GM23338 (cell line): ENCODE data around the gene MINK1. TPM values are rescaled to one million over a fixed set of nuclear protein-coding genes. Genes with fewer than 3 reads are reported as not detected.

Experiments used
- ATAC-seq: fragments of 200-7000 bp; cut with Tn5 transposase; 3 replicates; pipeline ENCODE4 v1.9.1; 2020
- DNase-seq: peaks from one replicate; pipeline ENCODE4 v3.0.0-alpha.2; 2015; ENCODE audit warnings: low spot score
- H2AFZ ChIP-seq: fragments of 200-600 bp; sonication (generic); 2 replicates; pipeline ENCODE4 v1.8.0; 2016; ENCODE audit warnings: antibody characterized with exemption, mild to moderate bottlenecking, moderate library complexity
- H3F3A ChIP-seq: fragments of 200-600 bp; sonication (generic); replicated peaks from 2 replicates; pipeline ENCODE4 v1.8.0; 2017; ENCODE audit warnings: antibody characterized with exemption, mixed run types, low read depth
- H3K27ac ChIP-seq: fragments of 200-600 bp; sonication (generic); 2 replicates; pipeline ENCODE4 v1.6.1; 2016; ENCODE audit warnings: low read depth
- H3K27me3 ChIP-seq: fragments of 200-600 bp; sonication (generic); 2 replicates; pipeline ENCODE4 v1.8.0; 2016; ENCODE audit warnings: mild to moderate bottlenecking, mixed run types, moderate library complexity; ENCODE audit not compliant: insufficient read depth
- H3K36me3 ChIP-seq: fragments of 200-600 bp; sonication (generic); 2 replicates; pipeline ENCODE4 v1.8.0; 2016; ENCODE audit warnings: mild to moderate bottlenecking; ENCODE audit not compliant: insufficient read depth
- H3K4me1 ChIP-seq: fragments of 200-600 bp; sonication (generic); 2 replicates; pipeline ENCODE4 v1.8.0; 2016; ENCODE audit warnings: mild to moderate bottlenecking, moderate library complexity; ENCODE audit not compliant: insufficient read depth
- H3K4me2 ChIP-seq: fragments of 200-600 bp; sonication (generic); 2 replicates; pipeline ENCODE4 v1.7.1; 2017; ENCODE audit warnings: mixed run types
- H3K4me3 ChIP-seq: fragments of 200-600 bp; sonication (generic); 2 replicates; pipeline ENCODE4 v1.6.1; 2016; ENCODE audit warnings: mixed run types
- H3K79me2 ChIP-seq: fragments of 200-600 bp; sonication (generic); replicated peaks from 2 replicates; pipeline ENCODE4 v1.8.0; 2017; ENCODE audit warnings: mild to moderate bottlenecking; ENCODE audit not compliant: insufficient read depth
- H3K9me2 ChIP-seq: fragments of 200-600 bp; sonication (generic); 2 replicates; pipeline ENCODE4 v1.8.0; 2017; ENCODE audit not compliant: insufficient read depth
- H4K20me1 ChIP-seq: fragments of 200-600 bp; sonication (generic); replicated peaks from 2 replicates; pipeline ENCODE4 v1.8.0; 2017; ENCODE audit warnings: mild to moderate bottlenecking; ENCODE audit not compliant: insufficient read depth
- H3K27ac Mint-ChIP-seq: 2 replicates; pipeline ENCODE4 v1.8.0; 2020; ENCODE audit warnings: inconsistent platforms, mild to moderate bottlenecking, moderate library complexity, mixed read lengths
- H3K27me3 Mint-ChIP-seq: 3 replicates; pipeline ENCODE4 v1.8.0; 2022; ENCODE audit warnings: low read depth, mild to moderate bottlenecking, moderate library complexity, mixed read lengths, inconsistent platforms; ENCODE audit not compliant: insufficient read depth, poor library complexity
- H3K36me3 Mint-ChIP-seq: 3 replicates; pipeline ENCODE4 v1.8.0; 2021; ENCODE audit warnings: low read depth, mild to moderate bottlenecking, inconsistent platforms, moderate library complexity, mixed read lengths
- H3K4me1 Mint-ChIP-seq: 3 replicates; pipeline ENCODE4 v1.8.0; 2020; ENCODE audit warnings: mild to moderate bottlenecking, inconsistent platforms, mixed read lengths
- H3K4me3 Mint-ChIP-seq: 3 replicates; pipeline ENCODE4 v1.8.0; 2021; ENCODE audit warnings: moderate library complexity, mild to moderate bottlenecking, inconsistent platforms, mixed read lengths
- H3K9me3 Mint-ChIP-seq: 3 replicates; pipeline ENCODE4 v1.8.0; 2020; ENCODE audit warnings: moderate library complexity, mild to moderate bottlenecking, inconsistent platforms, mixed read lengths
- CREB1 ChIP-seq: fragments of 250-450 bp; sonication (Bioruptor Pico); IDR thresholded peaks from 2 replicates; pipeline ENCODE4 v1.5.0; 2020; ENCODE audit warnings: low read depth, mild to moderate bottlenecking, moderate library complexity
- CTCF ChIP-seq, 2 experiments: fragments of 200-600 bp in 1 of 2; sonication (generic) in 1 of 2; conservative IDR thresholded peaks; 2 replicates each; pipeline versions ENCODE4 v1.5.1 to v1.6.1; 2016 to 2017; ENCODE audit warnings: antibody characterized with exemption in 2 of 2, low read depth in 2 of 2, mild to moderate bottlenecking in 2 of 2, moderate library complexity in 1 of 2
- ETS1 ChIP-seq: IDR thresholded peaks from 2 replicates; pipeline ENCODE4 v1.6.1; 2016; ENCODE audit warnings: antibody characterized with exemption
- EZH2 ChIP-seq: fragments of 200-600 bp; sonication (generic); IDR thresholded peaks from one replicate; pipeline ENCODE4 v1.8.0; 2017; ENCODE audit warnings: antibody characterized with exemption, mild to moderate bottlenecking, low read depth; ENCODE audit not compliant: unreplicated experiment
- JUNB ChIP-seq: IDR thresholded peaks from one replicate; pipeline ENCODE4 v1.6.1; 2016; ENCODE audit warnings: antibody characterized with exemption; ENCODE audit not compliant: unreplicated experiment
- NANOG ChIP-seq: IDR thresholded peaks from 2 replicates; pipeline ENCODE4 v1.6.1; 2016; ENCODE audit warnings: antibody characterized with exemption, borderline replicate concordance
- REST ChIP-seq: IDR thresholded peaks from one replicate; pipeline ENCODE4 v1.6.1; 2018; ENCODE audit warnings: antibody characterized with exemption; ENCODE audit not compliant: unreplicated experiment
- STAT1 ChIP-seq: IDR thresholded peaks from one replicate; pipeline ENCODE4 v1.6.1; 2016; ENCODE audit warnings: antibody characterized with exemption; ENCODE audit not compliant: unreplicated experiment
- ZNF114 ChIP-seq: fragments of 250-450 bp; sonication (Bioruptor Pico); IDR thresholded peaks from 2 replicates; pipeline ENCODE4 v1.5.0; 2020; ENCODE audit warnings: mild to moderate bottlenecking, moderate library complexity
- ZNF331 ChIP-seq: fragments of 250-450 bp; sonication (Bioruptor Pico); IDR thresholded peaks from 2 replicates; pipeline ENCODE4 v1.5.0; 2020; ENCODE audit warnings: low read depth, mild to moderate bottlenecking, moderate library complexity
- ZNF462 ChIP-seq: fragments of 250-450 bp; sonication (Bioruptor Pico); IDR thresholded peaks from 2 replicates; pipeline ENCODE4 v1.5.0; 2020; ENCODE audit warnings: mild to moderate bottlenecking, moderate library complexity
- polyA plus RNA-seq: library from polyadenylated mRNA; unstranded; fragments of >200 nt; fragmentation: Nextera tagmentation; extraction: Ambion mirVana; gene quantifications from 2 replicates; pipeline ENCODE4 v1.2.1, GENCODE V29; 2016
- total RNA-seq: library from RNA; depleted of rRNA; stranded (reverse); fragments of >200 nt; shearing (Covaris generic); gene quantifications from 2 replicates; pipeline ENCODE4 v1.2.3, GENCODE V29; 2014

MINK1 gene
- total and polyA plus RNA-seq, 2 experiments from 2014 or later, result 17.3 to 54.9 TPM

- DNase-seq, result peak; percentile 70
- no peaks in the 10 kb centered on the region; the same call in 1 of the 2 replicates for H4K20me1 ChIP-seq
- peaks cover 22% of the 10 kb centered on the region for H3K27me3 Mint-ChIP-seq
- peaks cover 10% of the 10 kb centered on the region; the same call in 1 of the 2 replicates for H3K36me3 ChIP-seq
- H3K9me2 ChIP-seq, result no peaks in the 10 kb centered on the region
- peaks cover 3% of the 10 kb centered on the region; the same call in 2 of the 3 replicates for H3K9me3 Mint-ChIP-seq
- H3F3A ChIP-seq, result no peaks in the 10 kb centered on the region
- peak overlapping the region; percentile 80 for H3K4me2 ChIP-seq
- 0 out of 2 replicates have a peak overlapping the region, but pooled peaks have one; percentile 39 for H3K27ac Mint-ChIP-seq
- H3K27ac ChIP-seq, result 0 out of 2 replicates have a peak overlapping the region, but pooled peaks have one; percentile 6
- H3K4me3 ChIP-seq, result peak overlapping the region; percentile 77
- peaks cover 6% of the 10 kb centered on the region for H3K4me1 ChIP-seq
- peak overlapping the region; percentile 75 for H3K4me3 Mint-ChIP-seq
- H3K4me1 Mint-ChIP-seq, result peaks cover 8% of the 10 kb centered on the region; the same call in 2 of the 3 replicates
- H2AFZ ChIP-seq, result 0 out of 2 replicates have a peak overlapping the region, but pooled peaks have one; percentile 44
- TF ChIP-seq JUNB, result no peak
- no peak for TF ChIP-seq CREB1 (CRISPR knock-in tag)
- no peak for TF ChIP-seq ZNF331
- no peak for TF ChIP-seq CTCF (conservative IDR thresholded peaks at IDR 0.05; ENCODE audit: low read depth in 2 of 2)
- TF ChIP-seq ETS1, result no peak
- TF ChIP-seq ZNF114 (CRISPR knock-in tag), result no peak
- no peak for TF ChIP-seq ZNF462 (CRISPR knock-in tag)
- TF ChIP-seq NANOG, result no peak
- TF ChIP-seq STAT1, result no peak
- TF ChIP-seq EZH2, result no peak
- no peak for TF ChIP-seq REST
- no peak for ATAC-seq
- peaks cover 19% of the 10 kb centered on the region for H3K36me3 Mint-ChIP-seq
- no peaks in the 10 kb centered on the region for H3K79me2 ChIP-seq
- H3K27me3 ChIP-seq, result no peaks in the 10 kb centered on the region
These were observed 26.7 kb upstream of the MINK1 start for GRCh38 chr17:4806456-4806776.
